Endothelial cell of umbilical vein (primary cell): ENCODE data around the gene CTNS. TPM values are rescaled to one million over a fixed set of nuclear protein-coding genes. Genes with fewer than 3 reads are reported as not detected.

Experiments used
- BruUV-seq: library from RNA; stranded (reverse); fragments of 400-500 nt; replicated peaks from 2 replicates; lab custom pipeline; 2021; lab: Mats Ljungman, UMichigan
- CTCF ChIA-PET: fragments of 300-600, 350-600 bp; sonication (Branson Sonifier 250); formaldehyde crosslinking; loops from one replicate; lab custom pipeline; 2021; ENCODE audit warnings: antibody characterized with exemption, inconsistent platforms; lab: Charles Lee
- POLR2A ChIA-PET: fragments of 300-600, 350-600 bp; sonication (Branson Sonifier 250); formaldehyde crosslinking; loops from one replicate; lab custom pipeline; 2021; ENCODE audit warnings: antibody characterized with exemption, inconsistent platforms; lab: Charles Lee
- DNase-seq: peaks from one replicate; pipeline ENCODE4 v3.0.0-alpha.2; 2011; ENCODE audit warnings: low read depth, low spot score
- FAIRE-seq: peaks from 2 replicates; lab custom pipeline; 2011; peaks lifted over from hg19 to GRCh38; lab: Jason Lieb, UNC
- H2AFZ ChIP-seq: 2 replicates; pipeline ENCODE4 v1.6.0; 2012; ENCODE audit warnings: low read depth, low read length, control low read depth, inconsistent platforms
- H3K27ac ChIP-seq: 2 replicates; pipeline ENCODE4 v1.5.1; 2011; ENCODE audit warnings: low read depth, mild to moderate bottlenecking, control low read depth, low read length, moderate library complexity; ENCODE audit not compliant: insufficient read depth
- H3K27me3 ChIP-seq, 2 experiments: 2 replicates each; pipeline versions ENCODE4 v1.6.0 to v1.6.1; 2011; ENCODE audit warnings: low read length in 2 of 2, mixed read lengths in 1 of 2; ENCODE audit not compliant: control insufficient read depth in 2 of 2, insufficient read depth in 2 of 2
- H3K36me3 ChIP-seq, 2 experiments: 2 replicates in 1 of 2; 3 replicates in 1 of 2; pipeline ENCODE4 v1.5.1; 2011; ENCODE audit warnings: low read length in 2 of 2, mild to moderate bottlenecking in 1 of 2, moderate library complexity in 1 of 2; ENCODE audit not compliant: control insufficient read depth in 2 of 2, insufficient read depth in 2 of 2; ENCODE audit errors: extremely low read depth in 1 of 2
- H3K4me1 ChIP-seq: 3 replicates; pipeline ENCODE4 v1.5.1; 2011; ENCODE audit warnings: mild to moderate bottlenecking, low read length; ENCODE audit not compliant: control insufficient read depth, insufficient read depth; ENCODE audit errors: extremely low read depth
- H3K4me2 ChIP-seq: 2 replicates; pipeline ENCODE4 v1.6.1; 2011; ENCODE audit warnings: low read length, control low read depth, mixed read lengths; ENCODE audit not compliant: insufficient read depth
- H3K4me3 ChIP-seq, 3 experiments: fragments of 200-600 bp in 1 of 3; sonication (generic), shearing (Covaris generic) in 1 of 3; replicated peaks in 1 of 3; 2 replicates each; pipeline ENCODE4 v1.5.1; 2011 to 2016; ENCODE audit warnings: control low read depth in 3 of 3, low read length in 3 of 3, mild to moderate bottlenecking in 2 of 3, inconsistent platforms in 1 of 3, low read depth in 1 of 3, moderate library complexity in 1 of 3; ENCODE audit not compliant: insufficient read depth in 1 of 3
- H3K79me2 ChIP-seq: 2 replicates; pipeline ENCODE4 v1.6.0; 2012; ENCODE audit warnings: low read length, inconsistent platforms; ENCODE audit not compliant: control insufficient read depth, insufficient read depth
- H3K9ac ChIP-seq: replicated peaks from 2 replicates; pipeline ENCODE3; 2011; ENCODE audit warnings: low read length, control low read depth; ENCODE audit not compliant: insufficient read depth; ENCODE audit errors: extremely low read depth
- H3K9me1 ChIP-seq: replicated peaks from 3 replicates; pipeline ENCODE4 v1.6.0; 2011; ENCODE audit warnings: mild to moderate bottlenecking, low read length; ENCODE audit not compliant: control insufficient read depth, insufficient read depth; ENCODE audit errors: extremely low read depth
- H3K9me3 ChIP-seq: replicated peaks from 2 replicates; pipeline ENCODE4 v1.5.1; 2012; ENCODE audit warnings: low read length, inconsistent platforms; ENCODE audit not compliant: control insufficient read depth, insufficient read depth
- H4K20me1 ChIP-seq: replicated peaks from 2 replicates; pipeline ENCODE3; 2011; ENCODE audit warnings: mild to moderate bottlenecking, low read length; ENCODE audit not compliant: control insufficient read depth, insufficient read depth; ENCODE audit errors: extremely low read depth
- EZH2 ChIP-seq: IDR thresholded peaks from 2 replicates; pipeline ENCODE4 v1.6.1; 2012; ENCODE audit warnings: borderline replicate concordance, low read depth, mild to moderate bottlenecking, moderate library complexity, low read length, inconsistent platforms; ENCODE audit not compliant: severe bottlenecking
- FOS ChIP-seq: IDR thresholded peaks from 2 replicates; pipeline ENCODE4 v1.6.1; 2011; ENCODE audit warnings: mild to moderate bottlenecking, low read length, moderate library complexity, borderline replicate concordance; ENCODE audit not compliant: insufficient read depth
- GATA2 ChIP-seq: IDR thresholded peaks from 2 replicates; pipeline ENCODE4 v1.7.0; 2011; ENCODE audit warnings: low read depth, mild to moderate bottlenecking, moderate library complexity, mixed read lengths, low read length; ENCODE audit not compliant: insufficient read length, insufficient read depth
- JUN ChIP-seq: IDR thresholded peaks from 2 replicates; pipeline ENCODE4 v1.6.1; 2011; ENCODE audit warnings: borderline replicate concordance, low read depth; ENCODE audit not compliant: insufficient read length, insufficient read depth
- MYC ChIP-seq: IDR thresholded peaks from one replicate; pipeline ENCODE4 v1.6.1; 2011; ENCODE audit warnings: mild to moderate bottlenecking, low read depth, low read length
- POLR2A ChIP-seq: IDR thresholded peaks from 2 replicates; pipeline ENCODE4 v1.6.1; 2012; ENCODE audit warnings: low read depth, mild to moderate bottlenecking, control low read depth, low read length
- POLR2AphosphoS5 ChIP-seq: IDR thresholded peaks from 2 replicates; pipeline ENCODE4 v1.6.1; 2012; ENCODE audit warnings: low read depth, mild to moderate bottlenecking, control low read depth, low read length, moderate library complexity; ENCODE audit not compliant: insufficient read depth
- dilution Hi-C: fragments of 300-500 bp; cut with MboI; formaldehyde crosslinking; loops from one replicate; pipeline ENCODE4 v1.15.0; 2019; ENCODE audit warnings: low sequenced_read_pairs; ENCODE audit not compliant: extremely low pct_ligation_motif_present
- intact Hi-C: fragments of 100-400 bp; cut with micrococcal nuclease; formaldehyde crosslinking; loops from one replicate; pipeline ENCODE4 v1.10.0; 2022
- polyA plus RNA-seq, 4 experiments: library from polyadenylated mRNA; depleted of rRNA in 3 of 4; stranded (reverse) in 3 of 4; unstranded in 1 of 4; fragments of >200 nt; gene quantifications; 2 replicates each; pipeline versions ENCODE4 v1.2.1 to v1.2.3, GENCODE V29; 2011 to 2012; ENCODE audit warnings: missing spikeins in 1 of 4
- total RNA-seq: library from RNA; stranded (reverse); gene quantifications from 2 replicates; pipeline ENCODE4 v1.2.3, GENCODE V29; 2021
- TF ChIP-seq, protein P1 (sequence below), 2 donors: IDR thresholded peaks; 1 replicate in 1 of 2; 2 replicates in 1 of 2; pipeline ENCODE4 v1.5.1; 2011; ENCODE audit warnings: low read length in 2 of 2, mild to moderate bottlenecking in 2 of 2, moderate library complexity in 2 of 2, control low read depth in 1 of 2, inconsistent platforms in 1 of 2, low read depth in 1 of 2; ENCODE audit not compliant: insufficient read depth in 1 of 2; ENCODE audit errors: extremely low read depth in 1 of 2
- TF ChIP-seq, protein P2 (sequence below): IDR thresholded peaks from 2 replicates; pipeline ENCODE4 v1.6.1; 2011; ENCODE audit not compliant: insufficient read depth, insufficient read length

CTNS gene
- total and polyA plus RNA-seq, 2 donors (not counting 3 experiments of a cell fraction or from before 2014, with no cell fraction given) = 17.9 to 25.9 TPM

DNA sequence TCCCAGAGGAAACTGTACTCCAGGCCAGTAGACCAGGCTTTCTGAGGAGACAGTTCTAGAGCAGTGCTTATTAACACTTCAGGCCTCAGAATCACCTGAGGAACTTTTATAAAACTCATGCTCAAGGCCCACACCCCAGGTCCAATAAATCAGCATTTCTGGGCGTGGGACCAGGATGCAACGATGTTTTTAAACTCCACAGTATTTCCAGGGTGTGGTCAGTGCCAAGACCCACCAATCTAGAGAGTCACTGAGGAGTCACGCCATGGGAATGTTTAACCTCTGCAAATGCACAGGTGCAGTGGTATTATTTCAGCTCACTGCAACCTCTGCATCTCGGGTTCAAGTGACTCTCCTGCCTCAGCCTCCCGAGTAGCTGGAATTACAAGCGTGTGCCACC, 23.4 kb upstream of the CTNS start:
- no peak for DNase-seq
- BruUV-seq = no TSS peak

More for the DNA sequence above, 23.4 kb upstream of the CTNS start:
- Histone ChIP-seq H3K9me3 (no peaks in the 10 kb centered on the region), H3K4me2 (no peak overlapping the region), H3K4me1 (no peaks in the 10 kb centered on the region), H3K9ac (no peak overlapping the region), H4K20me1 (no peaks in the 10 kb centered on the region), H3K27me3 (no peaks in the 10 kb centered on the region), H3K4me3 (no peak overlapping the region), H3K27ac (no peak overlapping the region), H3K79me2 (no peaks in the 10 kb centered on the region), H2AFZ (no peak overlapping the region), H3K9me1 (no peaks in the 10 kb centered on the region), H3K36me3 (peaks cover 8 to 28% of the 10 kb centered on the region in 2 experiments)
- intact Hi-C loops = no loop called here
- ChIA-PET POLR2A (no interaction called here), CTCF (no interaction called here)
- FAIRE-seq = no peak
- TF ChIP-seq, protein P1, sequence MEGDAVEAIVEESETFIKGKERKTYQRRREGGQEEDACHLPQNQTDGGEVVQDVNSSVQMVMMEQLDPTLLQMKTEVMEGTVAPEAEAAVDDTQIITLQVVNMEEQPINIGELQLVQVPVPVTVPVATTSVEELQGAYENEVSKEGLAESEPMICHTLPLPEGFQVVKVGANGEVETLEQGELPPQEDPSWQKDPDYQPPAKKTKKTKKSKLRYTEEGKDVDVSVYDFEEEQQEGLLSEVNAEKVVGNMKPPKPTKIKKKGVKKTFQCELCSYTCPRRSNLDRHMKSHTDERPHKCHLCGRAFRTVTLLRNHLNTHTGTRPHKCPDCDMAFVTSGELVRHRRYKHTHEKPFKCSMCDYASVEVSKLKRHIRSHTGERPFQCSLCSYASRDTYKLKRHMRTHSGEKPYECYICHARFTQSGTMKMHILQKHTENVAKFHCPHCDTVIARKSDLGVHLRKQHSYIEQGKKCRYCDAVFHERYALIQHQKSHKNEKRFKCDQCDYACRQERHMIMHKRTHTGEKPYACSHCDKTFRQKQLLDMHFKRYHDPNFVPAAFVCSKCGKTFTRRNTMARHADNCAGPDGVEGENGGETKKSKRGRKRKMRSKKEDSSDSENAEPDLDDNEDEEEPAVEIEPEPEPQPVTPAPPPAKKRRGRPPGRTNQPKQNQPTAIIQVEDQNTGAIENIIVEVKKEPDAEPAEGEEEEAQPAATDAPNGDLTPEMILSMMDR (IDR thresholded peaks at IDR 0.05; ENCODE audit: extremely low read depth in 1 of 2, insufficient read depth in 1 of 2, low read depth in 1 of 2, low read length in 2 of 2) = no peak
- TF ChIP-seq POLR2AphosphoS5 (no peak), MYC (no peak), POLR2A (no peak), GATA2 (no peak), JUN (no peak), EZH2 (no peak), FOS (no peak)
- TF ChIP-seq, protein P2, sequence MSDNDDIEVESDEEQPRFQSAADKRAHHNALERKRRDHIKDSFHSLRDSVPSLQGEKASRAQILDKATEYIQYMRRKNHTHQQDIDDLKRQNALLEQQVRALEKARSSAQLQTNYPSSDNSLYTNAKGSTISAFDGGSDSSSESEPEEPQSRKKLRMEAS = no peak
- dilution Hi-C loops = no loop called here
